Right ventricle myocardium inferior (tissue), 1 donor: ENCODE measurements around the gene SPTBN2. TPM values are rescaled to one million over a fixed set of nuclear protein-coding genes. Genes with fewer than 3 reads are reported as not detected.

Experiments used
- ATAC-seq: fragments of 200-7000 bp; cut with Tn5 transposase; one replicate; pipeline ENCODE4 v1.9.1; 2020; ENCODE audit warnings: mild to moderate bottlenecking, moderate library complexity
- DNase-seq: peaks from one replicate; pipeline ENCODE4 v3.0.0; 2021; ENCODE audit errors: missing footprints
- intact Hi-C: fragments of 100-400 bp; cut with DNase I; formaldehyde crosslinking; loops from one replicate; pipeline ENCODE4 v1.11.0; 2022
- long read RNA-seq: library from polyadenylated mRNA; unstranded; transcript quantifications from one replicate; pipeline ENCODE4 v2.0.0, GENCODE V29; 2021
- total RNA-seq: library from RNA; stranded (reverse); fragmentation: NEBNext Ultra II Directional; extraction: Animal tissue kit (Norgen Biotek cat#: 25700); gene quantifications from one replicate; pipeline ENCODE4 v1.2.1, GENCODE V29; 2021
- donor health status: DM: no; HTN: yes; CAD: no; lungs with severe emphysema.

SPTBN2 gene
- 0.95 TPM for total RNA-seq
- long read RNA-seq = 0 reads

DNA sequence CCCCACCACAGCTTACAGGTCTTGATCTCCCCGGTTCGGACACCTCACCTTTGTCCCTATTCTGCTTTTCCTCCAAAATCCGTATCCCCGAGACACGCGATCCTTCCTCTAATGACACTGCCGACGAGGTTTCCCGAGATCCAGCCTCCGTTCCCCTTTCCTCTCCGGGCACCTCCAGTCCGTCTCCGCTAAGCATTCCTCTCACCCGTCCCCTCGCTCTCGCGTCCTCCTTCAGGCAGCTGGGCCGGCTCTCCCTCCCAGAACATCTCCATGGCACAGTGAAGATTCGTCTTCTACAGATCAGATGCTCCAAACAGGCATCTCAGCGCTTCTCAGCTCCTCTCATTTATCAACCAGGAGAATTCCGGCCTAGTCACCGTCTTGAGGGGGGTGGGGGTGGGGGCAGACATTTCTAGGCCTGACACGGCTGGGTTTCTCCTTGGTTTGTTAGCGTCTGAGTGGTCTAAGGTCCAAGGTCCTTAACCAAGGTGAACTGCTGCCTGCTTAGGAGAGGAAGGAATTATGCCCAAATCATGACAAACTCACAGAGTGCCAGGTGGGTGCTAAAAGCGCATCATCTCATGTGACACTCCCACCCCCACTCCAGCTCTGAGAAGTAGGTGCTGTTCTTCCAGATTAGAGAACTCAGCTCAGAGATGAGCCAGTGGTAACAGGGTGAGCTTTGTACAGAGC, at the start of gene SPTBN2:
Gene SPTBN2 (minus strand): TSS at position 524 of the 693 bp plus-strand sequence. CDS start 7,976 bp downstream, outside the sequence.
- DNase-seq (no peak), ATAC-seq (no peak)
- intact Hi-C loops = no loop called here

DNA sequence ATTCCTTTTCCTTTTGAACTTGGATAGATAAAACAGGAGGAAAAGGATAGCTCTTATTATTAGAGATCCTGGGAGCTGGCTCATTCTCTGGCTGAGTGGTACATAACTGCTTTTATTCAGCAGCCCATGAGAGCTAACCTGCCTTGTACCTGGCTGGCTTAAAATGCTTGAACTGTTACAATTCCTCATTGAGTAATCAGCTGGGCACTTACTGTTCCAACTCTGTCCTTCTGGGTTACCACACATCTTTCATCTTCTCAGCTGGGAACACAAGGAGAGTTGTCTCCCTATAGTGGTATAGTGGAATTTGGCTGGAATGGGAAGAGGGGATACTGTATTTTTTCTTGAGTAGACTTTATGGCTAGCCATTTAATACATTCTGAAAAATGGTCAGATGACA, 39.8 kb upstream of the SPTBN2 start:
- no peak for DNase-seq
- intact Hi-C loops = no loop called here
- no peak for ATAC-seq

DNA sequence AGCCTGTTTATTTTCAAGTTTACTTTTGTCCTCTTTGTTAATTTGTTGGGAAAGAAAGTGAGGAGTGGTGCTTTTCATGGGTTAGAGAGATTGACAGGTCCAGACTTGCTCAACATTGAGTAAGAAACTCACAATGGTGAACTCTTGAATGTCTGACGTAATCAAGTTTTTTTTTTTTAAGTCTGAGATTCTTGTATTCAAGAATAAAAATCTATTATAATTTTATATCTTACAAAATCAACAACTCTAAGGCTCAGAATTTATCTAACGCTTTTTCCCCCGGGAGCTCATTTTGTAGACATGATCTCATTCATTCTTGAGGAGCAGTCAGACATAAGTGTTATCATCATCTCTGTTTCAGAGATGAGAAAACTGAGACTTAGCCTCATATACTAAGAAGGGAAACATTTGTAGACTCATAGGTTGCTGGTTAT, 39.1 kb upstream of the SPTBN2 start:
- ATAC-seq (no peak), DNase-seq (no peak)
- intact Hi-C loops = no loop called here

DNA sequence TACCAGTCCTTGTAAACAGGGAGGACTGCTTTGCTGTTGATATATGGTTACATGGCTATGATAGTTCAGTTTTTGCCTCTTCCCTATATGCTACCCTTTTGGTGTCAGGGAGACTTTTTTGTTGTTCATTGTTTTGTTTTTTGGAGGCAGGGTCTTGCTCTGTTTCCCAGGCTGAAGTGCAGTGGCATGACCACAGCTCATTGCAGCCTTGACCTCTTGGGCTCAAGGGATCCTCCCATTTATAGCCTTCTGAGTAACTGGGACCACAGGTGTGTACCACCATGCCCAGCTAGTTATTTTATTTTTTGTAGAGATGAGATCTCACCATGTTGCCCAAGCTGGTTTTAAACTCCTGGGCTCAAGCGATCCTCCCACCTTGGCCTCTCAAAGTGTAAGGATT, 38.6 kb upstream of the SPTBN2 start:
- ATAC-seq = no peak
- intact Hi-C loops = no loop called here
- DNase-seq = no peak

DNA sequence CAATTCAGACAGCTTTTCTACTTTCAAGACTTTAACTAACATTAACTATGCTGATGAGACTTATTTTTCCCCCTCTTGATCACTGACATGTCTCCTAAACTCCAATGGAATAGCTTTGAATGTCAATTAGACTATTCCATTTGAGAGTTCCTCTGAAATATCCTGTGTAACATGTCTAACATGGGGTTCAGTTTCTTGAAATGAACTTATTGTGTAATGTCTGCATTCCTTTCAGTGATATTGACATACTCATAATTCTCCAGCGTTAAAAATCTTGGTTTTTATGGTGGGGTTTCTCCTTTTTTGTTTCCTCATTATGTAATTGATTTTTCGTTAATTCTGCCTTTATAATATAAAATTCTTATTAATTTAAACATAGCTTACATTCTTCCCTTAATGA, 37.7 kb upstream of the SPTBN2 start:
- no peak for ATAC-seq
- intact Hi-C loops = no loop called here

DNA sequence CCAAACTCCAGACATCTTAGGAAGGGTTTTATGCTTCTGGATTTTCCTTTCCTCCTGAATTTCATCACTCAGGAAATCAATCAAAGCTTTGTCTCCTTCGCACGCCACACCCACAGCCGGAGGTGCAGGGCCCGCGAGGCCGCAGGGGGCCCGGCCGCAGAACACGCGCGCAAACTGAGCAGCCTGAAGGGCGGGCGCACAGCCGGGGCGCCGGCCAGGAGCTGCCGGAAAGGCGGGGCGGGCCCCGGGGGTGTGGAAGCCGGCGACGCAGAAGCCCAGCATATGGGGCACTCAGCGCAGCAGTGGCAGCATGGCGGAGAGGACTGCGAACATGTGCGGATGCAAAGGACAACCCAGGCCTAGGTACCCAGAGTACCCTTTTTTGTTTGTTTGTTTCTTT, 33.1 kb upstream of the SPTBN2 start:
- no peak for DNase-seq
- intact Hi-C loops = no loop called here
- ATAC-seq = no peak

More for the DNA sequence above, 37.7 kb upstream of the SPTBN2 start:
- DNase-seq = no peak

DNA sequence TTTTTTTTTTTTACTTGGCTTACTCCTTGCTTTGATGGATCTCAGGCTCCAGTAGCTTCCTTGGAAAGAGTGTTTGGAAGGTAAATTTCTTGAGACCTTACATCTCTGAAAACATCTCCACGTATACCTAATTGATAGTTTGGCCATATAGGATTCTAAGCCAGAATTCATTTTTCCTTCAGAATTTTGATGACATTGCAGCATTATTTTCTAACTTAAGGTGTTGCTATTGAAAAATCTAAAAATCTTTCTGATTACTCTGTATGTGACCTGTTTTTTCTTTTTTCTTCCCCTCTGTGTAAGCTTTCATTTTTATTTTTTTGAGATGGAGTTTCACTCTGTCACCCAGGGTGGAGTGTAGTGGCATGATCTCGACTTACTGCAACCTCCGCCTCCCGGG, 23.1 kb upstream of the SPTBN2 start:
- intact Hi-C loops = no loop called here
- no peak for DNase-seq
- ATAC-seq = no peak

DNA sequence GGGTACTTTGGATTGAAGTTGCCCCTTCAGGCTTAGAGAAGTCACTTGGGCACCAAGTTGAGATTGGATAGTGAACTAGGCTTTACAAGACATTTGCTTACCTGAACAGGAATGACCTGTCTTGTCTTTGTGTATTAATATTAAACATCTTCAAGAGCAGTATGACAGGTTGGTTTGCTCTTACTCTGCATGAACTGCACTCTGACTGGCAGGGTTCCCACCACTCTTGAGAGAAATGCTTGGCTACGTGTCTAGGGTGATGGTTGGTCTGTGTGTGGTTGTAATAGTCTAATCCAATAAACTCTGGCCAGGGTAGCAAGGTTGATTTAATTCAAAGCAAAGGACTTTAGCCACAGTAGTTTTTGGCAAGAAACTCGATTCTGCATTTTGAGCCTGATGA, 20.1 kb upstream of the SPTBN2 start:
- intact Hi-C loops = no loop called here
- ATAC-seq = no peak
- no peak for DNase-seq

DNA sequence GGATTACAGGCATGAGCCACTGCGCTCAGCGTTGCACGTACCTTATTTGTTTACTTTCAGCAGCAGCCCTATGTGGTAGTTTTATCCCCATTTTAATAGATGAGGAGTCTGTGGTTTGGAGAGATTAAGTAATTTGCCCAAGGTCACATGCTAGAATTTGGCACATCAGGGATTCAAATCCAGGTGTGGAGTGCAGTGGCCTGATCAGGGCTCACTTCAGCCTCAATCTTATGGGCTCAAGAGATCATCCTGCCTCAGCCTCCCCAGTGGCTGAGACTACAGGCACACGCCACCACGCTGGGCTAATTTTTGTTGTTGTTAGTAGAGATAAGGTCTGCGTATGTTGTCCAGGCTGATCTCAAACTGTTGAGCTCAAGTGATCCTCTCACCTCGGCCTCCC, 18.5 kb upstream of the SPTBN2 start:
- DNase-seq (no peak), ATAC-seq (no peak)
- intact Hi-C loops = no loop called here

DNA sequence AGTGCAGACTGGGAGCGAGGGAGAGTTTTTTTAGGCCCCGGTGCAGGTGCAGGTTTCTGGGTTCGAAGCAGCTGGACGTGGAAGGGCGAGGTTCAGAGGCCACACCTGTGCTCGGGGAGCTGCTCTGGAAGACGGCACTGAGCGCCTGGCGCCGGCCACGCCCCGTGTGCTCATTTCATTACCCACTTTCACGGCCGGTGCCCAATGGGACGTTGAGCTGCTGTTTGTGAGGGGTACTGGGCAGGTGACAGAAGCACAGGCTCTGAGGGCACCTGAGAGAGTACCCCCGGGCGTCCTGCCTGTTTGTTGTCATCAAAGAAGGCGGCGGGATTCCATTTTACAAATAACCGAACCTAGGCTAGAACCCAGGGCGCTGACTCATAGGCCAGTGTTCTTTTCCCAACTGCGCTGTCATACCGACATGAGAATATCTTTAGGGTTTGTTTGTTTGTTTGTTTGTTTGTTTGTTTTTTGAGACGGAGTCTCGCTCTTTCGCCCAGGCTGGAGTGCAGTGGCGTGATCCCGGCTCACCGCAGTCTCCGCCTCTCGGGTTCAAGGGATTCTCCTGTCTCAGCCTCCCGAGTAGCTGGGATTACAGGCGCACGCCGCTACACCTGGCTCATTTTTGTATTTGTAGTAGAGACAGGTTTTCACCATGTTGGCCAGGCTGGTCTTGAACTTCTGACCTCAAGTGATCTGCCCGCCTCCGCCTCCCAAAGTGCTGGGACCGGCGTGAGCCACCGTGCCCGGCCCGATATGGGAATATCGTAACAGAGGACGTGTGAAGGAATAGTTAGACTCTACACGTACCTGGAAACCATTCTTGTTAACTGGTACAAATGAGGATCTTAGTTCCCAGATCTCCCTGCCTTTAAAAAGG, 16.6 kb upstream of the SPTBN2 start:
- peak; percentile 69 for DNase-seq
- no peak for ATAC-seq

DNA sequence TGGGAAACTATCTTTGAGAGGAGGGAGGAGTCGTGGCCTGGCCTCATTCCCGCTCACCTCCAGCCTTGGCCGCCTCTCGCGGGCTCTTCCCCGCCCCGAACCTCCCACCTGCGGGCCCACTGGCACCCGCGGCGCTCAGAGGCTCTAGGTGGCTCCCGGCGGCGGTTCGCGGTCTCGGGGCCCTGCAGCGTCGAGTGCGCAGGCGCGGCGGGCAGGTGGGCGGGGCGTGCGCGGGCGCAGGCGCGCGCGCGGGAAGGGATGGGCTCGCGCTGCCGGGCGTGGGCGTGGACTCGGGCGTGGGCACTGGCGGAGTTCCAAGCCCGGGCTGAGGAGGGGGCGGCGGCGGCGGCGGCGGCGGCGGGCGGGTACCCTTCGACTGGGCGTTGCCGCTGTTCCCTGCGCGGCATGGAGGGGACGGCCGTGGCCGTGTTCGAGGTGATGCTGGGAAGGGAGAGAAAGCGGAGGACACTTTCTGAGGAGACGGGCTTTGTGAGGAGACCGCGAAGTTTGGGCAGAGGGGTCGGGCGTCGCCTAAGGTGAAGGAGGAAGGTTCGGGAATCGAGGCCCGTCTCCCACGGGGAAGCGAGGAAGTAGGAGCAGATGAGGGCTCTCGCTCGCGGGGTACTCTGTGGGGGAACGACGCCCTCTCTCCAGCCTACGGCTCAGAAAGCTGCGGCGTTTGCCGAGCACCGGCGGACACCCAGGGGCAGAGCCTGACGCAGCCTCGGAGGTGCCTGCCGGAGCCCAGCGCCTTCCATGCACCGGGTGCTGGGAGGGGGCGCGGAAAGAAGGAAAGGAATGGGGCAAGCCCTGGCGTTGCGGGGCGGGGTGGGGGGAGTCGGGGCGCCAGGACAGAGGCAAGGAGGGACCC, 15.7 kb upstream of the SPTBN2 start:
- DNase-seq (peak; percentile 93), ATAC-seq (peak; percentile 97)
- intact Hi-C loops = no loop called here

More for the DNA sequence above, 16.6 kb upstream of the SPTBN2 start:
- intact Hi-C loops = no loop called here

DNA sequence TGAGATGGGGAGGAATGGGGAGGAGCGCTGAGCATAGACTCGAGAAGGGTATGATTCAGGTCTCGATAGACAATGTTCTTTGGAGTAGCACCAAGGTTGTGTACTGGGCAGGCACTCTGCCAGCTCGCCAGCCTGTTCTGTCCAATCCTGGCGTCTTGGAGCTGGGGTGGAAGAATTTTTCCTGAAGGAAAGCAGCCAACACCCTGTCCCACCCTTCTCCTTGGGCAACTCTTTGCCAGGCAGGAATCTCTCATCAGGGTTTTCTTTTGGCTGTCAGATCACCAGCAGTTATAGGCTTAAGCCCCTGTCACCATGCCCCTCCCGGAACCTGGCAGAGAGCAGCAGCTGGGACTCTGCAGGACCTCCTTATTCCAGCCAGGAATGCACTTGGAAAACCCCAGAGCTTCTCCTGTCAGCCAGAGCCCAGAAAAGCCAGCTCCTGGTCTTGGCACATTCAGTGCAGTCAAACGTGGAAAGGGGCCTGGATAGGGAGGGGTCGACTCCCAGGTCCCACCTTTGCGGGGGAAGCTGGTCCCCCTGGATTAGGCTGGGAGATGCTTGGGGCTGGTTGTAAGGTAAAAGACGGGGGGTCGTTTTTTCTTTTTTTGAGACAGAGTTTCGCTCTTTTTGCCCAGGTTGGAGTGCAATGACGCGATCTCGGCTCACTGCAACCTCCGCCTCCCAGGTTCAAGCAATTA, 14.4 kb upstream of the SPTBN2 start:
- DNase-seq (no peak), ATAC-seq (no peak)
- intact Hi-C loops = no loop called here

DNA sequence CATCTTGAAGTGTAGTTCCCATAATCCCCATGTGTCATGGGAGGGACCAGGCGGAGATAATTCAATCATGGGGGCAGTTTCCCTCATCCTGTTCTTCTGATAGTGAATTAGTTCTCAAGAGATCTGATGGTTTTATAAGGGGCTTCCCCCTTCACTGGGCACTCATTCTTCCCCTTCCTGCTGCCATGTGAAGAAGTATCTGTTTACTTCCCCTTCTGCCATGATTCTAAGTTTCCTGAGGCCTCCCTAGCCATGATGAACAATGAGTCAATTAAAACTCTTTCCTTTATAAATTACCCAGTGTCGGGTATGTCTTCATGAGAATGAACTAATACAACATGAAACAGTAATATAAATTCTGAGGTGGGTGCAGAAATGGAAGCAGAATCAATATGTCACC, 12.1 kb upstream of the SPTBN2 start:
- DNase-seq (no peak), ATAC-seq (no peak)
- intact Hi-C loops = no loop called here

DNA sequence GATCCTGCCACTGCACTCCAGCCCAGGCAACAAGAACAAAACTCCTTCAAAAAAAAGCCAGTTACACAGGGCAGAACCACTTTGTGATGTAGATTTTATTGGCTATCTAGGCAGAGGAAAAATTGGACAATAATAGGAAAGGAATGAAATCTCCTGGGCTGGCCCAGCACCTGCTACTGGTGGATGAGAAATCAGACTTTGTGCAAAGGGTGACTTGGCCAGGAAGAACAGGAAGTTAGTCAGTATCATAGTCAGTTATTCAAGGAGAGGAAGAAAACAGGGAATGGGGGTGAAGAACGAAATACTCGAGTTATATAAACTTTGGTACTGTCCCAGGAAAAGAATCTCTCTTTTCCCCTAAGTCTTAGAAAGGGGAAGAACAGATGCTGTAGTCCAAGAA, 11.0 kb upstream of the SPTBN2 start:
- no peak for ATAC-seq
- intact Hi-C loops = no loop called here
- no peak for DNase-seq

DNA sequence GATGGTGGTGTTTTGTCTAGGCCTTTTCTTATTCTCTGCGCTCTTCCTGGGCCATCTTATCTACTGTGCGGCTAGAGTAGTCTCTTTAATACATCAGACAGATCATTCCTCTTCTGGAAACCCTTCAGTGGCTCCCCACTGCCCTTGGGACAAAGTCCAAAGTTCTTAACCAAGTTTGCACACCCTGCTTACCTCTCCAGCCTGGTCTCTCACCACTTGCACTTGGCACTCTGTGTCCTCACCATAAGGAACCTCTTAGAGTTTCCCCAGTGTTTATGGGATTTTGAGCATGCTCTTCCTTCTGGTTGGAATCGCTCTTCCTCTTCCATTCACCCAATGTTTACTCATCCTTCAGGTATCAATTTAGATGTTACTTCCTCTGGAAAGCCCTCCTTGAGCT, 5.2 kb upstream of the SPTBN2 start:
- ATAC-seq (no peak), DNase-seq (no peak)
- intact Hi-C loops = no loop called here

DNA sequence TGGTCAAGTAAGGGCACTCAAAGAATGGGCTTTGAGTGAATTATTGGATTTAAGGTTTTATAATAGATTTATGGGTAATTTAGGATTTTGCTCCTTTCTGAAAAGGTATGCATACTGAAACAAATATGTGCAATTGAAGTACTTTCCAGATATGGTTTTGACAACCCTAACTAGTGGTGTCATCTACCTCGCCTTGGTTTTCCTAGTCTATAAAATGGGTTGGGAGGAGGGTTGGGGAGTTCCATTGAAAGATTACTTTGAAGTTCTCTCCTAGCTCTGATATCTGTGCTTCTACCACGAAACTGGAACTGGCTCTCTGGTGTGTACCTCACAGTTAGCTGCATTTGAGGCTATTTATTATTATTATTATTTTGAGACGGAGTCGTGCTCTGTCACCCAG, 431 bp upstream of the SPTBN2 start:
- DNase-seq (no peak), ATAC-seq (no peak)
- intact Hi-C loops = no loop called here

DNA sequence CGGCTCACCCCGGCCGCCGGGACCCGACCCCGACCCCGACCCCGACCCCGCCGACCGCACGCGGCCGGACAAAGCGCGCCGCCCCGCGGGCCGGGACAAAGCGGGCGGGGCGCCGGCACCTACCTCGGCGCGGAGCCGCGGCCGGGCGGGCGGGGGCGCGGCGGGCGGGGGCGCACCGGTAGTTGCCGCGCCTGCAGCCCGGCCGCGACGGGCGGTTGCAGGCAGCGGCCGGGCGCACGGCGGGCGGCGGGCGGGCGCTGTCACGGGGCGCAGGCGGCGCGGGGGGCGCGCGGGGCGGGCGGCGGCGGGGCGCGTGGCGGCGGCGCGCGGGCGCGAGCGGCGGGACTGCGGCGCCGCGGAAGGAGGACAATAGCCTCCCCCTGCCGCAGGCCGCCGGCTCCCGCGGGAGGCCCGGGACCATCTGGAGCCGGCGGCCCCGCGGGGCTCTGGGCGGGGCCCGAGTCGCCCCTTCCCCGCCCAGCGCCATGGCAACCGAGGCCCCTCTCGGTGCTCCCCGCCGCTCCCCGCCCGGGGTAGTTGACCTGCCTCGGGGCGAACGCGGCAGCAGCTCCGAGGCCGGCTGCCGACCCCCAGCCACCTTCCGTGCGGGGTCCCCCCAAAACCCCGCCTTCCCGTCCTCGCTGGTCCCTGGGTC, 851 bp downstream of the SPTBN2 start:
- intact Hi-C loops = no loop called here
- DNase-seq (no peak), ATAC-seq (no peak)

DNA sequence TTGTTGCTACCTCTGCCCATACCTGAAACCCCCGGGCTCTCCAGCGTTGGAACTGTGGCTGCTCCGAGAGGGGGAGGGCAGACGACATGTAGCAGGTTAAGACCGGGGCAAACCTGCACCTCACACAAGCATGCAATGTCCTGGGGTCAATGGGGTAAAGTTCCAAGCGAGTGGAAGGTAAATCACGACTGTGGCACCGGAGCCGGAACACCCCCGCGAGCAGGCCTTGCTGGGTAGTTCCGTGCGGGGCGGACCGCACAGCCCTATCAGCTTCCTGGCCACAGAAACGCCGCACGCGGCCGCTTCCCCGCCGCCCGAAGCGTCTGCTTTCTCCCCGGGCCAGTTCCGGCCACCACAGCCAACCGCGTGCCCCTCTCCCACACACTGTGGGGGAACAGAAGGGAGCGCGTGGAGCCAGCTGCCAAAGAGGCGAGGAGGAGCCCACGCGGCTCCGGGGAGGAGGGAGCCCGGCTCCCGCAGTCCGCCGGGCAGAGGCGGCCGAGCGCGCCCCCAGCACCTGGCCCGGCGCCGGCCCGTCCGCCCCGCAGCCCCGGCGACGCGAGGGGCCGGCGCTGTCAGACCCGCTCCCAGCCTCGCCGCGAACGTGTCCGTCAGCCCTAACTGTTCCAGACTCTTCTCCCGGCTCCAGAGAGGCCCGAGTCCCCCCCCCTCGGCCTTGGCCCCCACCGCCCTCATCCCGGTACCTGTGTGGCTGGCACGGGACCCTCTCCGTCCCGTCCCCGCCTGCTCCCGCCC, 1.6 kb downstream of the SPTBN2 start:
- DNase-seq = no peak
- ATAC-seq = no peak
- intact Hi-C loops = no loop called here
